Left lung (tissue), 10 donors: ENCODE measurements around the gene ANTXR1. TPM values are rescaled to one million over a fixed set of nuclear protein-coding genes. Genes with fewer than 3 reads are reported as not detected.

Source experiments
- ATAC-seq: fragments of 200-7000 bp; cut with Tn5 transposase; one replicate; pipeline ENCODE4 v1.9.1; 2020; ENCODE audit warnings: moderate library complexity
- DNase-seq, 4 donors: peaks; one replicate each; pipeline ENCODE4 v3.0.0-alpha.2; 2013 to 2020
- H3K27ac ChIP-seq, 2 donors: fragments of 200-600 bp; sonication (generic) in 1 of 2; one replicate each; pipeline versions ENCODE4 v1.5.0 to v1.8.0; 2020 to 2021
- H3K27me3 ChIP-seq, 2 donors: fragments of 200-600 bp; sonication (generic) in 1 of 2; one replicate each; pipeline versions ENCODE4 v1.5.0 to v1.8.0; 2020 to 2021
- H3K36me3 ChIP-seq, 2 donors: fragments of 200-600 bp; sonication (generic) in 1 of 2; one replicate each; pipeline versions ENCODE4 v1.5.0 to v1.8.0; 2020 to 2021
- H3K4me1 ChIP-seq, 2 donors: fragments of 200-600 bp; one replicate each; pipeline ENCODE4 v1.8.0; 2021
- H3K4me3 ChIP-seq, 2 donors: fragments of 200-600 bp; sonication (generic) in 1 of 2; one replicate each; pipeline versions ENCODE4 v1.5.0 to v1.8.0; 2020 to 2021; ENCODE audit warnings: mild to moderate bottlenecking in 1 of 2
- H3K9me3 ChIP-seq, 2 donors: fragments of 200-600 bp; sonication (generic) in 1 of 2; one replicate each; pipeline versions ENCODE4 v1.5.0 to v1.8.0; 2020 to 2021
- CTCF ChIP-seq, 2 donors: fragments of 200-600 bp; sonication (generic) in 1 of 2; IDR thresholded peaks; one replicate each; pipeline versions ENCODE4 v1.5.0 to v1.8.0; 2021; ENCODE audit warnings: antibody characterized with exemption in 2 of 2
- intact Hi-C, 2 donors: fragments of 100-400 bp; cut with DNase I; formaldehyde crosslinking; loops; one replicate each; pipeline versions ENCODE4 v1.11.2 to v1.14.2; 2022
- polyA plus RNA-seq, 6 donors: library from polyadenylated mRNA; unstranded; fragments of 120-200 nt; gene quantifications; one replicate each; pipeline ENCODE4 v1.2.1, GENCODE V29; 2013; ENCODE audit not compliant: insufficient read length in 6 of 6
- total RNA-seq, 2 donors: library from RNA; stranded (reverse); fragmentation: NEBNext Ultra II Directional; extraction: Animal tissue kit (Norgen Biotek cat#: 25700); gene quantifications; one replicate each; pipeline ENCODE4 v1.2.1, GENCODE V29; 2021
- donor health status: DM: no; HTN: yes; CAD: no.
- donor health status: DM: no; HTN: no; CAD: no.

Gene ANTXR1
- total and polyA plus RNA-seq, 8 donors = 70.2 to 115 (median 87.3) TPM

- H3K36me3 ChIP-seq = no peaks in the 10 kb centered on the region
- H3K4me3 ChIP-seq = no peak overlapping the region
- H3K4me1 ChIP-seq = no peaks in the 10 kb centered on the region
- DNase-seq = no peak
- H3K27me3 ChIP-seq = no peaks in the 10 kb centered on the region
- H3K9me3 ChIP-seq = no peaks in the 10 kb centered on the region
- intact Hi-C loops = no loop called here
- H3K27ac ChIP-seq = no peak overlapping the region
- no peak for ATAC-seq
- no peak for TF ChIP-seq CTCF (IDR thresholded peaks at IDR 0.05)
Measured at GRCh38 chr2:69139778-69140670, 127.0 kb downstream of the ANTXR1 start.

DNA sequence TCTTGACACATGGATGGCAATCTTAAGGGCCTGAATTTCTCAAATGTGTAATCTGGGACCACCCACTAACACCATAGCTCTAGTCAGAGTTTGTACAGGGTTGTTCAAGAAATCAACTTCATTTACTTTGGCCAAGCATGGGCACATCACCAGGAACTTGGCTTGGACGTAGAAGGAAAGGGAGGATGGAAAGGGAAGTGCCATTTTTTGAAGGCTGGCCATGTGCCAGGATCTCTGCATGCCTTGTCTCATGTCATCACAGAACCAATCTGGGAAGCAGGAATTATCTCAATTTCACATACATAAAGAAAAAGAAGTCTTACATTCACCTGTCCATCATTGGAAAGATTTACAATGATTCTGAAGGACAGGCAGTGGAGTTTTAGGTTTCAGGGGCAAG is 128.1 kb downstream of the ANTXR1 start:
- Histone ChIP-seq H3K36me3 (no peaks in the 10 kb centered on the region), H3K4me3 (no peak overlapping the region), H3K4me1 (no peaks in the 10 kb centered on the region), H3K9me3 (no peaks in the 10 kb centered on the region), H3K27me3 (no peaks in the 10 kb centered on the region), H3K27ac (no peak overlapping the region)
- DNase-seq (no peak), ATAC-seq (no peak)
- TF ChIP-seq CTCF (IDR thresholded peaks at IDR 0.05) = no peak
- intact Hi-C loops = no loop called here

- Histone ChIP-seq H3K4me1 (no peaks in the 10 kb centered on the region), H3K9me3 (no peaks in the 10 kb centered on the region), H3K27me3 (no peaks in the 10 kb centered on the region), H3K27ac (no peak overlapping the region), H3K36me3 (no peaks in the 10 kb centered on the region), H3K4me3 (no peak overlapping the region)
- intact Hi-C loops = no loop called here
- ATAC-seq (no peak), DNase-seq (no peak)
- no peak for TF ChIP-seq CTCF (IDR thresholded peaks at IDR 0.05)
Measured at GRCh38 chr2:69143748-69144360, 130.9 kb downstream of the ANTXR1 start.

GRCh38 chr2:69145204-69145603 is 132.2 kb downstream of the ANTXR1 start:
- ATAC-seq (no peak), DNase-seq (no peak)
- Histone ChIP-seq H3K4me1 (no peaks in the 10 kb centered on the region), H3K4me3 (no peak overlapping the region), H3K36me3 (no peaks in the 10 kb centered on the region), H3K9me3 (no peaks in the 10 kb centered on the region), H3K27me3 (no peaks in the 10 kb centered on the region), H3K27ac (no peak overlapping the region)
- intact Hi-C loops = no loop called here
- TF ChIP-seq CTCF (IDR thresholded peaks at IDR 0.05) = no peak

DNA sequence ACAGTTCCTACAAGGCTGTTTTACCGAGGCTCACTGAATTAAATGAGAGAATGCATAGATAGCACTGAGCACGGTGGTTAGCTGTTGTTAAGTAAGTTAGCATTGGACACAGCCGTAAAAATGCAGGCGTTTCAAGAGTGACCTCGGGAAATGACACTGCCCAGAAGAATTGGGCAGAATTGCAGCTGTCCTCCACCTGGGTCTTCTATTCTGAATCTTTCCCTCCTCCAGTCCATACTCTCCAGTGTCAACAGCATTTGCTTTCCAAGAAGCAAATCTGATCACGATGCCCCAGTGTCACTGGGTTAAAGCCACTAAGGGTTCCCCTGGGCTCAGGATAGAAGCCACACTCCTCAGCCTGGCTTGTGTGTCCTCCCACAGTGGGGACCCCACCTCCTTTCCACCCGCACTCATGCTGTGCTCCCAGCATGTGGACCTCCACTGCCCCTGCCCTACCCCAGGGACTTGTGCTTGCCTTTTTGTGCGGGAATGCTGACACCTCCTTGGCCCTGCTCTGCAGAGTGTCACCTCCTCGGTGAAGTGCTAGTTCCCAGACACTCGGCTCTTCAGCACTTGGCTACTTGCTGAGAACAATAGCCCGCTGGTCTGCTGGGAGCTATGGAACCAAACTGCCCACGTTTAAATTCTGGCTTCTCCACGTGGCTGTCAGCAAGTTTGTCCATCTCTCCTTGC is 135.0 kb downstream of the ANTXR1 start:
- intact Hi-C loops = no loop called here
- no peaks in the 10 kb centered on the region for H3K36me3 ChIP-seq
- H3K4me3 ChIP-seq = no peak overlapping the region
- no peak overlapping the region for H3K27ac ChIP-seq
- no peaks in the 10 kb centered on the region for H3K4me1 ChIP-seq
- no peak for DNase-seq
- no peaks in the 10 kb centered on the region for H3K27me3 ChIP-seq
- H3K9me3 ChIP-seq = no peaks in the 10 kb centered on the region
- no peak for ATAC-seq
- no peak for TF ChIP-seq CTCF (IDR thresholded peaks at IDR 0.05)
